Measurements from ENCODE around the gene PTK7. TPM values are rescaled to one million over a fixed set of nuclear protein-coding genes. Genes with fewer than 3 reads are reported as not detected.

PTK7 gene
- total and polyA plus RNA-seq, 2 experiments from 2014 or later, result 46.1 to 147 TPM

GRCh38 chr6:43033496-43034189, 42.5 kb upstream of the PTK7 start:
- no peak overlapping the region for H3K27ac ChIP-seq (ENCODE audit: low read depth)
- no peak overlapping the region for H3K4me3 ChIP-seq
- H3K79me2 ChIP-seq (replicated peaks; ENCODE audit: insufficient read depth), result no peaks in the 10 kb centered on the region
- DNase-seq (ENCODE audit: low spot score) (no peak), ATAC-seq (no peak)
- Mint-ChIP-seq H3K36me3 (ENCODE audit: low read depth) (peaks cover 76% of the 10 kb centered on the region), H3K4me3 (no peak overlapping the region), H3K27ac (no peak overlapping the region), H3K27me3 (ENCODE audit: insufficient read depth, low read depth, poor library complexity) (peaks cover 3% of the 10 kb centered on the region), H3K9me3 (no peaks in the 10 kb centered on the region), H3K4me1 (no peaks in the 10 kb centered on the region)
- no peak for TF ChIP-seq CREB1 (CRISPR knock-in tag; IDR thresholded peaks at IDR 0.05; ENCODE audit: low read depth)
- TF ChIP-seq REST (IDR thresholded peaks at IDR 0.05; ENCODE audit: unreplicated experiment), result no peak
- TF ChIP-seq POLR2AphosphoS5 (IDR thresholded peaks at IDR 0.05; ENCODE audit: low read depth), result no peak
- no peak for TF ChIP-seq NANOG (IDR thresholded peaks at IDR 0.05; ENCODE audit: borderline replicate concordance)
- no peak for TF ChIP-seq ZNF462 (CRISPR knock-in tag; IDR thresholded peaks at IDR 0.05)
- TF ChIP-seq EZH2phosphoT487 (IDR thresholded peaks at IDR 0.05; ENCODE audit: unreplicated experiment), result no peak
- no peak for TF ChIP-seq ZNF114 (CRISPR knock-in tag; IDR thresholded peaks at IDR 0.05)
- TF ChIP-seq EZH2 (IDR thresholded peaks at IDR 0.05; ENCODE audit: low read depth, unreplicated experiment), result no peak
- no peak for TF ChIP-seq ETS1 (IDR thresholded peaks at IDR 0.05)
- no peak for TF ChIP-seq JUNB (IDR thresholded peaks at IDR 0.05; ENCODE audit: unreplicated experiment)
- no peak for TF ChIP-seq ZNF331 (CRISPR knock-in tag; IDR thresholded peaks at IDR 0.05; ENCODE audit: low read depth)
- no peak for TF ChIP-seq CTCF (conservative IDR thresholded peaks at IDR 0.05; ENCODE audit: low read depth in 2 of 2)
- TF ChIP-seq STAT1 (IDR thresholded peaks at IDR 0.05; ENCODE audit: unreplicated experiment), result no peak
- H3K4me1 ChIP-seq (ENCODE audit: insufficient read depth), result no peaks in the 10 kb centered on the region
- H3F3A ChIP-seq (replicated peaks; ENCODE audit: low read depth), result peaks cover 21% of the 10 kb centered on the region; the same call in 1 of the 2 replicates
- H3K4me2 ChIP-seq, result no peak overlapping the region
- H3K36me3 ChIP-seq (ENCODE audit: insufficient read depth), result peaks cover 17% of the 10 kb centered on the region
- no peaks in the 10 kb centered on the region for H3K27me3 ChIP-seq (ENCODE audit: insufficient read depth)
- H3K9me2 ChIP-seq (ENCODE audit: insufficient read depth), result no peaks in the 10 kb centered on the region
- no peak overlapping the region for H2AFZ ChIP-seq
- H4K20me1 ChIP-seq (replicated peaks; ENCODE audit: insufficient read depth), result peaks cover 12% of the 10 kb centered on the region

Data from GM23338 (cell line).